GM21786 (cell line): Measurements from ENCODE around the gene SGPP1.
"Not testable (repeated sequence)": the region's sequence is repeated elsewhere in the genome, so short reads cannot be mapped to it uniquely, and the experiment has no call there.

Experiments
- ATAC-seq: cut with Tn5 transposase; IDR thresholded peaks from one replicate; pipeline ENCODE4 v1.9.1; 2021; ENCODE audit not compliant: unreplicated experiment

The SGPP1 gene

DNA sequence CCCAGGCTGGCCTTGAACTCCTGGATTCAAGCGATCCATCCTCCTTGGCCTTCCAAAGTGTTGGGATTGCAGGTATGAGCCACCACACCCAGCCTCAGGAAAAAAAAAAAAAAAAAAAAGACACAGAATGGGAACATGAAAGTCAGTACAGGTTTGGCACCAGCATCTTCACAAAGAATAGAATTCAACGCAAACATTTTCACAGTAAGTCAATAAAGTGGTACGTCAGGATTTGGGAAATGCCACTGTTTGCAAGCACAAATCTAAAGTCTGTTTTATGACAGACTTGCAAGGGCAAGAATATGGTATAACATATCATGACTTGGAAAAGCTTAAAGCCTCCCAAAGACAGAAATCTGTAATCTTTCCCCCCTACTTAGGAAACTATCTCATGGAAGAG, 51.2 kb downstream of the SGPP1 start:
- ATAC-seq: no peak

- no peak for ATAC-seq
Measured at GRCh38 chr14:63673886-63674497, 53.9 kb downstream of the SGPP1 start.

GRCh38 chr14:63673255-63673654, 54.6 kb downstream of the SGPP1 start:
- no peak for ATAC-seq

DNA sequence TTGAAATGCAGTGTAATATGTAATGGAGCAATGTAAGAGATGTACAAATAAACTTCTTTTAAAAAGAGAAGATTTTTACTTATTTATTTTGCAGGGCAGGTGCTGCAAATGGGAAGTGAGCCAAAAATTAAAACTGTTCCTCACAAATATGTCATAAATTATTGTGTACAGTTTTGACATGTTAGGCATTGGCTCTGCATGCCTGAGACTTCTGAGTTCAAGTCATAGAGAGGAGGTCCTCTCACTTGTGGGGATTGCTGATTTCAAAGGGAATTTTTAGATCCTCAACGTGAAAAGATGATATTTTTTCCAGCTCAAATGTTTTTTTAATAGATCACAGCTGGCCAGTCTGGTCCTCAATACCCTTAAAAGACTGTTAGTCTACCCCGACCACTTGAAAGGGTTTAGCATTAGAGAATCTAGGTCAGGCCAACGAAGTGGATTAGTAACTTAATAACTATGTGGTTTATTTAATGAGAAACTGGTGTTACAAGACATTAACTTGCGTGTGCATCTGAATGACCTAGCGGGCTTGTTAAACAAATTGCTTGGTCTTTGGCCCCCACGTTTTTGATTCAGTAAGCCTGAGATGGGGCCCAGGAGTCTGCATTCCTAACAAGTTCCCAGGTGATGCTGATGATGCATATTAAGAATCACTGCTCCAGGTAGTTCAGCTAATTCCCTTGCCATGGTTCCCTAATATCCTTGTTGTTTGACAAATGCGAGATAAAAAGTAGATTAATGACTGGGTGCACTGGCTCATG, 55.3 kb downstream of the SGPP1 start:
- peak; percentile 73 for ATAC-seq

DNA sequence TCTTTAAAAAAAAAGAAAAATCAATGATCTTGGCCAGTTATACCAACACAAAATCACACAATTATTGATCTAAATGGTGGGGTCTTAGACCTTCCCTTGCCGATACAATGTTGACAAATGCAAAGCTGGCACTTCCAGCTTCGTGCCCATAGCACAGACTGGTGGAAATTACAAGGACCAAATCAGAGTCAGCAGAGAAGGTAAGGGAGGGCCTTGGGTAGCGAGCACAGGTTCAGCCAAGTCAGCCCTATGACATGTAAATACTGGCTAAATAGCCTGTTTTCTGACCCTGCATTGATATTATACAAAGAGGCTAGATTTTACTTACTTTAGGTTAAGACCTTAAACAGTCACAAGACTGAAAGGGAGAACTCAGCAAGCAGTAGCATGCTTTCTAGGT, 55.9 kb downstream of the SGPP1 start:
- peak; percentile 19 for ATAC-seq

DNA sequence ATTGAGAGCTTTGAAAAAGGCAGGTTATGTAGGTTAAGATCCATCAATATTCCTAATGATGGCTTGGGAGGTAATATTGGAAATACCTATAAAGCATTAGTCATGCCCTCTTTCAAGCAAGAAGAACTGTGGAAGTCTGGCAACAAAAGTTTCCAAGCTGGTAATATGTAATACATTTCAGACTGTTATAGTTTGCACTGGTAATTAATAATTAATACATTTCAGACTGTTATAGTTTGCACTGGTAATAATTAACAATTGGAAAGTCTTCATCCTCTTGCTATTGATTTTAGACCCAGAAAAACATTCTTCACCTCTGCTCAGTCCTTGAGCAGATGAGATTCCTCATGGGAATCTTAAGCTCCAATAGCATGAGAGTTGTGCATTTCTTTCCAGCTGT, 57.2 kb downstream of the SGPP1 start:
- no peak for ATAC-seq

GRCh38 chr14:63666335-63666734, 61.5 kb downstream of the SGPP1 start:
- no peak for ATAC-seq

DNA sequence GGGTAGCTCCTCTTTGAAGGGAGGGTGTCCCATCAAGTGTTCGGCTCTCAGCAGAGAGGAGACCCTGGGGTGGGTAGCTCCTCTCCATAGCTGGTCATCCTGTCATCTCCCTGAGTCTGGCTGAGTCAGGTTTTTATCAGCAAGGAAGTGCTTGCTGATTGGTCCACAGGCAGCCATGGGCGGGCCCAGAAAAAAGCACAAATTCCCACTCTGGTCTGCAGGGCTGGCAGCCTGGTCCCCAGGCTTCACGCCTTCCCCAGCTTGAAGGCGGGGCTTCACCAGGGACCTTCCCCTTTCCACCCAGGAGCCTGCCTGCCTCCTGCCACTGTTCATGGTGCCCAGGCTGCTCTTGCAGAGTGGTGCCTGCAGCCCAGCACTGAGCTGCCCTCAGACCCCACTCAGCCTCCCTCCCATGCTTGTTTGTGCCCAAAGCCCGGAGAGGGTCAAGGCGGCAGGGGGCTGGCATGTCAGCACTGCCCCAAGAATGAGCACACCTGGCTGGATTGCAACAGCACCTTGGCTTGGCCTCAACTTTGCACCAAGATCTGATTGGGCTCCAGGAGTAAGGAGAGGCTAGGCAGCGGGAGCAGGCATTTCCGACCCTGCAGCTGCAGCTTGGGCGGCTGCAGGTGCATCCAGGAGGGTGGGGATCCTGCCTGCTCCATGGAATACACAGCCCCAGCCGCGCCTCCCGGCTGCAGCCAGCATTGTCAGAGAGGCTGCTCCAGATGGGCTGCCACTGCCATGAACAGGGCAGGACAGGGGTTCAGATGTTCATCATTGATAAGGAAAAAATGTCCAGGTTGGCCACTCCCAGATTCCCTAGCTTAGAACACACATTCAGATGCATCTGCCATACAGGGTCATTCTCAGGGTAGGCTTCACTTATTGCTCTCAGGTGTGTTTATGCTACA, 64.2 kb downstream of the SGPP1 start:
- ATAC-seq: no peak

DNA sequence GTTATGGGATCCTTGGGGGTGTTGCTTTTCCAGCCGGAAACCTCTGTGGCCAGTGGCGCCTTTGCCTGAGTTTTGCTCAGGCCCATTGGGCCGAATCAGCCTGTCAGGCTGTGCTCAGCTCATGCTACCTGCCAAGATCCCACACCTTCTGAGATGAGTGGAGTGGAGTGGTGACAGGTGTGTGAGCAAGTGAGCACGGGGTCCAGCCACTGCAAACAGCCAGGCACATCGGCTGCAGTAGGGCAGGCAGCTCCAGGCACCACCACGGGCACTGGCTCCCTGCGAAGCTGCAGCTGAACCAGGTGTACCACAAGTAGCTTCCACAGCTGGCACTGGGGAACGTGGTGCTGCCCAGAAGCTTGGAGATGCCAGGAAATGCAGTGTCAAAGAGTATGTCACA, 65.1 kb downstream of the SGPP1 start:
- ATAC-seq: no peak

DNA sequence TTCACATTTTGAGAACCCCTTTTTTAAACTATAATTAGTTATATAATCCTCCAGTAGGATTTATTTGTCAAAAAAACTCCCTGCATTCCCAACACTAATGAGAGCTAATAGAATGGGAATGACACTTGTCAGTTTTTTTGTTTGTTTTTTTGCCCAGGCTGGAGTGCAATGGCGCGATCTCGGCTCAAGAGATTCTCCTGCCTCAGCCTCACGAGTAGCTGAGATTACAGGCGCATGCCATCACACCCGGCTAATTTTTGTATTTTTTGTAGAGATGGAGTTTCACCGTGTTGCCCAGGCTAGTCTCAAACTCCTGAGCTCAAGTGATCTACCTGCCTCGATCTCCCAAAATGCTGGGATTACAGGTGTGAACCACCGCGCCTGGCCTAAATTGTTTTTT, 66.0 kb downstream of the SGPP1 start:
- not testable (repeated sequence) for ATAC-seq

GRCh38 chr14:63659726-63660125, 68.1 kb downstream of the SGPP1 start:
- no peak for ATAC-seq

DNA sequence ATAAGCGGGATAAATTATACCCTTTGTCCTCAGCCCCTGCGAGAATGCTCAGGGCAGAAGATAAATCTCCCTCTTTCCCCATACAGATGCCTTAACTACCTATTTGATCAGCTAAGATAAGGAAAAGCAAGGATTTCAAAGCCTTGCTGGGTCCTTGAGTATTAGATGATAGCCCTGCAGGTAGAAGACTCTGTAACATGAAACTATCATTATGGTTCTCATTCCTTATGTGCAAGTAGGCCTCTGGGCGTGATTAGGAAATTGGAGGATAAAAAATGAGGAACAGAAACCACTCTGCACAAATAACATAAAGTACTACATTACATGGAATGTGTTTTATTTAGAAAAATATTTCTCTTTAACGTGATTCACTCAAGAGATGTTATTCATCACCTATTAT, 71.7 kb downstream of the SGPP1 start:
- ATAC-seq: no peak

DNA sequence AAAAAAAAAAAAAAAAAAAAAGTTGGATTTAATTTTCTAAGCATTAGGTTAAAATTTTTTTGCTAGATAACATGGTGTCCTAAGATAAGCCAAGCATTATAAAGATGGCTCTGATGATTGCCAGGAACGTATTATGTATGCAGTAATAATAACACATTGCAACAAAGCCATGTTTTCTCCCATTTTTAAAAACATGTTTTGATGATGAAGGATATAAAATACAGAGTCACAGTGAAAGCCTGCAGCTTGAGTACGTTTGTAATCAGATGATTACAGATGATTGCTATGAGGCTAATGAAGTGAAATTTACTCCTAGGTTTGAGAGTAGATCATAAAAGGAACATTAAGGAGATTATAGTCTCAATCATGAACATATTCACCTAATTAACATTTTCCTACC, 72.9 kb downstream of the SGPP1 start:
- no peak for ATAC-seq

DNA sequence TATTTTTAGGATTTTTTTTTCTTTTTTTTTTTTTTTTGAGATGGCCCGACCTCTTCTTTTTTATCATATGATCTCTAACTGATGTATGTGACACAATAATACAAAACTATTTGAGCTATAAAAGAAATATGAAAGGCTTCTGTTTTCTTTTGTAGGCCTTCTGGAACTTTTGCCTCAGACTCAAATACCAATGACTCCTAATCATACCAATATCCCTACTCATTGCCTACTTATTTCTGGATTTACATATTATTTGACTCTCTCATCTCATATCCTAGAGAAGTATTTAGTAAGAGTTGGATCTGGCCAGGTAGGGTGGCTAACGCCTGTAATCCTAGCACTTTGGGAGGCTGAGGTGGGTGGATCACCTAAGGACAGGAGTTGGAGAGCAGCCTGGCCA, 73.5 kb downstream of the SGPP1 start:
- ATAC-seq: no peak

- no peak for ATAC-seq
Measured at GRCh38 chr14:63652406-63652805, 75.5 kb downstream of the SGPP1 start.

DNA sequence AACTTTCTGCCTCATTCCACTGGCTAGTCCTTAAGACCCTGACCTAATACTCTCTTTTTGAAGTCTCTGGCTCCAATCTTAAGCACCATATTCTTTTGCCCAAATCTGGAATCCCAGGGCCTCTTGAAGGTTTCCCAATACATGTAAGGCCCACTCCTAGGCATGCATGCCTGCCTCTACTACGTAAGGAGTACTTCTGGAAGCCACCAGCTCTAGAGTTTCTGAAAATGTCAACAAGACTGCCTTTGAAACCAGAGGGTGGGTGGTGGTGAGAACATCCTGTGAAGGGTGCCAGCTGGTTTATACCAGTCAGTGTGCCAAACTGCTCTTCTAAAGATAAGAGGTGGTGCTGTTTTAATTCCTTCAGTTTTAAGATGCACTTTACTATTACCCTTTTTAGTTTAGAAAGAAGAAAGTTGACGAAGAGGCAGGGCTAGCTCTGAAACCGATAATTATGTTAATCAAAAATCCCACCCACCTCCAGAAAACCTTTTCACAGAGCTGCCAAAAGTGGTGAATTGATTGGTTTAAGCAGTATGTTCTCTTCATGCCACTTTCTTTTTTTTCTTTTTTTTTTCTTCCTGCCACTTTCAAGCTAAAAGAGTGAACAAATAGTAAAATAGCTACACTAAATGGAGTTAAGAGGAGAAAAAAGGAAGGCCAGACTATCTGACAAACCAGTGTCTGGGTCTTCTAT, 77.5 kb downstream of the SGPP1 start:
- peak; percentile 70 for ATAC-seq

DNA sequence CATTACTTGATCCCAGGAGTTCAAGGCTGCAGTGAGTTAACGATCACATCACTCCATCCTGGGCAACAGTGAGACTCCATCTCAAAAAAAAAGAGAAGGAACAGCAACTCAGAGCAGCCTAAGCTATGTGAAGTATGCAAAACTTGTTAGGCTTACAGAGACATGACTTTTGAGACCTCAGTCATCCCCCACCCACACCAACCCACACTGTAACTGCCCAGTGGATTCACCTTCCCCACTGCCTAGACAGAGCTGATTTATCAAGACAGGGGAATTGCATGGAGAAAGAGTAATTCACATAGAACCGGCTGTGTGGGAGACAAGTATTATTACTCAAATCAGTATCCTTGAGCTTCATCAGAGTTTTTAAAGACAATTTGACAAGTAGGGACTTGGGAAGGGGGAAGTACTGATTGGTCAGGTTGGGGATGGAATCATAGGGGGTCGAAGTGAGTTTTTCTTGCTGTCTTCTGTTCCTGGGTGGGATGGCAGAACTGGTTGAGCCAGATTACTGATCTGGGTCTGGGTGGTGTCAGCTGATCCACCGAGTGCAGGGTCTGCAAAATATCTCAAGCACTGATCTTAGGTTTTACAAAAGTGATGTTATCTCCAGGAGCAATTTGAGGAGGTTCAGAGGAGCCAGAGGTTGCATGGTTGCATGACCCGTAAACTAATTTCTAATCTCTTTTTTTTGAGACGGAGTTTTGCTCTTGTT, 80.0 kb downstream of the SGPP1 start:
- ATAC-seq: no peak

- ATAC-seq: no peak
Measured at GRCh38 chr14:63644741-63645140, 83.1 kb downstream of the SGPP1 start.

- no peak for ATAC-seq
Measured at GRCh38 chr14:63642656-63643382, 85.0 kb downstream of the SGPP1 start.

- ATAC-seq: peak; percentile 58
Measured at GRCh38 chr14:63642229-63642611, 85.6 kb downstream of the SGPP1 start.
